SU-DHL-6 (cell line): ENCODE data around the gene SLC14A1.
A peak's percentile ranks its signal among the peaks of the same experiment; 100 is the strongest.

Experiments
- H2AFZ ChIP-seq: fragments of 200-600 bp; sonication (generic); 2 replicates; pipeline ENCODE4 v1.6.1; 2014; ENCODE audit warnings: low read depth, mild to moderate bottlenecking, moderate library complexity, mixed read lengths, antibody characterized with exemption, low read length; ENCODE audit not compliant: severe bottlenecking
- H3F3A ChIP-seq: fragments of 200-600 bp; shearing (Covaris generic); 2 replicates; pipeline ENCODE4 v1.6.0; 2016; ENCODE audit warnings: antibody characterized with exemption, mild to moderate bottlenecking; ENCODE audit not compliant: insufficient read depth
- H3K27ac ChIP-seq: fragments of 200-600 bp; sonication (generic); 2 replicates; pipeline ENCODE4 v1.5.1; 2016; ENCODE audit warnings: low read depth, mild to moderate bottlenecking, low read length, moderate library complexity, mixed read lengths
- H3K27me3 ChIP-seq: fragments of 200-600 bp; sonication (generic), shearing (Covaris generic); 2 replicates; pipeline ENCODE4 v1.6.0; 2014; ENCODE audit warnings: mild to moderate bottlenecking, low read length
- H3K36me3 ChIP-seq: fragments of 200-600 bp; sonication (generic); 2 replicates; pipeline ENCODE4 v1.6.1; 2014; ENCODE audit warnings: mild to moderate bottlenecking, low read length, mixed read lengths
- H3K4me2 ChIP-seq: fragments of 300-600, 200-600 bp; shearing (Covaris generic), sonication (generic); 2 replicates; pipeline ENCODE4 v1.6.0; 2014; ENCODE audit warnings: low read length, low read depth, mild to moderate bottlenecking; ENCODE audit not compliant: poor library complexity, severe bottlenecking
- H3K4me3 ChIP-seq: fragments of 200-600 bp; sonication (generic); 2 replicates; pipeline ENCODE4 v1.5.1; 2014; ENCODE audit warnings: antibody characterized with exemption, low read length, mild to moderate bottlenecking, mixed read lengths; ENCODE audit not compliant: insufficient read depth, poor library complexity, severe bottlenecking
- H3K79me2 ChIP-seq: fragments of 200-600 bp; sonication (generic); 2 replicates; pipeline ENCODE4 v1.6.1; 2014; ENCODE audit warnings: mild to moderate bottlenecking, low read length, moderate library complexity; ENCODE audit not compliant: insufficient read depth
- H3K9ac ChIP-seq: fragments of 200-600 bp; sonication (generic); 2 replicates; pipeline ENCODE4 v1.7.0; 2014; ENCODE audit warnings: mild to moderate bottlenecking, low read length
- H3K9me2 ChIP-seq: fragments of 200-600 bp; sonication (generic); replicated peaks from 2 replicates; pipeline ENCODE4 v1.6.1; 2014; ENCODE audit warnings: low read length; ENCODE audit not compliant: insufficient read depth
- H3K9me3 ChIP-seq: fragments of 200-600 bp; sonication (generic); 2 replicates; pipeline ENCODE4 v1.6.1; 2014; ENCODE audit warnings: low read length, mixed read lengths; ENCODE audit not compliant: insufficient read depth
- H4K20me1 ChIP-seq: fragments of 200-600 bp; sonication (generic); 2 replicates; pipeline ENCODE4 v1.6.1; 2014; ENCODE audit warnings: low read depth, mild to moderate bottlenecking, antibody characterized with exemption, low read length, moderate library complexity, mixed read lengths
- CTCF ChIP-seq: fragments of 200-600 bp; sonication (generic); IDR thresholded peaks from one replicate; pipeline ENCODE4 v1.5.1; 2017; ENCODE audit warnings: antibody characterized with exemption, mild to moderate bottlenecking, low read length, moderate library complexity; ENCODE audit not compliant: insufficient read depth, poor library complexity, severe bottlenecking
- EZH2phosphoT487 ChIP-seq: fragments of 200-600 bp; sonication (generic), shearing (Covaris generic); conservative IDR thresholded peaks from 2 replicates; pipeline ENCODE4 v1.6.1; 2018; ENCODE audit warnings: mild to moderate bottlenecking, antibody characterized with exemption, low read length, moderate library complexity, mixed read lengths

The SLC14A1 gene

GRCh38 chr18:45690975-45691815, 32.8 kb upstream of the SLC14A1 start:
- H3K4me2 ChIP-seq, result peak overlapping the region; percentile 6
- no peaks in the 10 kb centered on the region for H3K9me3 ChIP-seq
- no peak overlapping the region for H3K9ac ChIP-seq
- H3K4me3 ChIP-seq, result no peak overlapping the region
- no peaks in the 10 kb centered on the region for H3K36me3 ChIP-seq
- no peak overlapping the region for H3K27ac ChIP-seq
- no peaks in the 10 kb centered on the region for H3K9me2 ChIP-seq
- no peaks in the 10 kb centered on the region for H3K27me3 ChIP-seq
- H3K79me2 ChIP-seq, result no peaks in the 10 kb centered on the region
- H4K20me1 ChIP-seq, result no peaks in the 10 kb centered on the region
- TF ChIP-seq EZH2phosphoT487, result no peak
- peak; percentile 92 for TF ChIP-seq CTCF
- H2AFZ ChIP-seq, result no peak overlapping the region
- H3F3A ChIP-seq, result peaks cover 24% of the 10 kb centered on the region

- Histone ChIP-seq H3K4me2 (no peak overlapping the region), H3F3A (peaks cover 18% of the 10 kb centered on the region), H3K27ac (no peak overlapping the region), H3K9ac (no peak overlapping the region), H4K20me1 (no peaks in the 10 kb centered on the region), H3K36me3 (no peaks in the 10 kb centered on the region), H3K9me3 (no peaks in the 10 kb centered on the region), H3K4me3 (no peak overlapping the region), H3K79me2 (no peaks in the 10 kb centered on the region), H3K9me2 (no peaks in the 10 kb centered on the region), H3K27me3 (no peaks in the 10 kb centered on the region), H2AFZ (no peak overlapping the region)
- no peak for TF ChIP-seq CTCF
Measured at GRCh38 chr18:45691816-45692179, 32.2 kb upstream of the SLC14A1 start.

GRCh38 chr18:45702708-45703265, 21.2 kb upstream of the SLC14A1 start:
- no peak overlapping the region for H3K27ac ChIP-seq
- H3K4me2 ChIP-seq, result no peak overlapping the region
- no peak overlapping the region for H2AFZ ChIP-seq
- H3K9me2 ChIP-seq, result no peaks in the 10 kb centered on the region
- no peaks in the 10 kb centered on the region for H4K20me1 ChIP-seq
- no peaks in the 10 kb centered on the region for H3K27me3 ChIP-seq
- H3K9ac ChIP-seq, result no peak overlapping the region
- peaks cover 23% of the 10 kb centered on the region for H3K9me3 ChIP-seq
- H3K36me3 ChIP-seq, result no peaks in the 10 kb centered on the region
- no peaks in the 10 kb centered on the region for H3F3A ChIP-seq
- H3K79me2 ChIP-seq, result no peaks in the 10 kb centered on the region
- TF ChIP-seq EZH2phosphoT487, result no peak
- no peak for TF ChIP-seq CTCF
- H3K4me3 ChIP-seq, result no peak overlapping the region
